Ishikawa (cell line): ENCODE data around the gene ATXN1.

Experiments
- CEBPB ChIP-seq: IDR thresholded peaks from 2 replicates; pipeline ENCODE4 v1.6.1; 2012
- CREB1 ChIP-seq: IDR thresholded peaks from 2 replicates; pipeline ENCODE4 v1.6.1; 2012; ENCODE audit warnings: low read depth
- EGR1 ChIP-seq: IDR thresholded peaks from 2 replicates; pipeline ENCODE4 v1.6.1; 2012
- EP300 ChIP-seq: IDR thresholded peaks from 2 replicates; pipeline ENCODE4 v1.6.1; 2012; ENCODE audit warnings: borderline replicate concordance
- TAF1 ChIP-seq: IDR thresholded peaks from 2 replicates; pipeline ENCODE4 v1.6.1; 2012; ENCODE audit warnings: low read depth, mild to moderate bottlenecking
- YY1 ChIP-seq: IDR thresholded peaks from 2 replicates; pipeline ENCODE4 v1.6.1; 2012; ENCODE audit warnings: low read depth
- TF ChIP-seq, protein P1 (sequence below): IDR thresholded peaks from 2 replicates; pipeline ENCODE4 v1.6.1; 2012

DNA sequence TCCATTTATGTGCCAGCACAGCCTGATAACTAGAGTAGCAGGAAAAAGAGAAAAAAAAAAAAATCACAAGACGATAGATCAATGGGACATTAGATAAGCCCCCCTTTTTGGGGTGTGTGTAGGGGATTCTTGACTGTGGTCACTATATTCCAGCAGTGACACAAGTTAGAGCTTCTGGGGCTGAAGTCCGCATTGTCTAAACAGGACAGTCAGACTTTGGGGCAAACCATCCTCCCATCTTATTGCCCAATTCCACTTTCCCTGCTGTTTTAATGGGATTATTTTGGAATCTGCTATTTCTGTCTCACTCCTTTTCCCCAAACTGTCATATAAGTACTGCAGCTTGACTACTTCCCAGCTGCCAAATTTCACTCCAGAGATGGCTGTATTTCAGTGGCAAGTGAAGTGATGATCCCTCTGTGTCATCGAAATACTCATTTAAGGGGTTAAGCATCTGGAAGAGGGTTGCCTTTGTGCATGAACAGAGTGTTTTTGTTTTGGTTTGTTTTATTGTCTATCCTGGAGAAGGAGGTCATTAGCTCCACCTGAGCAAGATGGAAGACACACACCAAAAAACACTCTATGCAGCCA, 182.5 kb downstream of the ATXN1 start:
- TF ChIP-seq, protein P1, sequence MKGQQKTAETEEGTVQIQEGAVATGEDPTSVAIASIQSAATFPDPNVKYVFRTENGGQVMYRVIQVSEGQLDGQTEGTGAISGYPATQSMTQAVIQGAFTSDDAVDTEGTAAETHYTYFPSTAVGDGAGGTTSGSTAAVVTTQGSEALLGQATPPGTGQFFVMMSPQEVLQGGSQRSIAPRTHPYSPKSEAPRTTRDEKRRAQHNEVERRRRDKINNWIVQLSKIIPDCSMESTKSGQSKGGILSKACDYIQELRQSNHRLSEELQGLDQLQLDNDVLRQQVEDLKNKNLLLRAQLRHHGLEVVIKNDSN = no peak
- no peak for TF ChIP-seq YY1
- no peak for TF ChIP-seq TAF1
- no peak for TF ChIP-seq EGR1
- TF ChIP-seq CEBPB = no peak
- TF ChIP-seq EP300 = no peak
- no peak for TF ChIP-seq CREB1
